Nephron (organoid): Measurements from ENCODE around the gene BAD.

Source experiments
- H3K27ac Mint-ChIP-seq, 3 experiments: 2 replicates each; pipeline ENCODE4 v1.8.0; 2020; ENCODE audit warnings: mixed read lengths in 3 of 3, mild to moderate bottlenecking in 2 of 3, moderate library complexity in 1 of 3
- H3K27me3 Mint-ChIP-seq: 2 replicates; pipeline ENCODE4 v1.8.0; 2021; ENCODE audit warnings: low read depth, mild to moderate bottlenecking, moderate library complexity, mixed read lengths
- H3K36me3 Mint-ChIP-seq: 2 replicates; pipeline ENCODE4 v1.8.0; 2020; ENCODE audit warnings: low read depth, mixed read lengths
- H3K4me1 Mint-ChIP-seq: 2 replicates; pipeline ENCODE4 v1.8.0; 2020; ENCODE audit warnings: mixed read lengths
- H3K4me3 Mint-ChIP-seq, 3 experiments: 2 replicates each; pipeline ENCODE4 v1.8.0; 2020; ENCODE audit warnings: mild to moderate bottlenecking in 3 of 3, mixed read lengths in 3 of 3, moderate library complexity in 2 of 3
- H3K9me3 Mint-ChIP-seq: 2 replicates; pipeline ENCODE4 v1.8.0; 2020; ENCODE audit warnings: mixed read lengths
- CTCF ChIP-seq, 3 experiments: fragments of 200-600 bp; sonication (generic); IDR thresholded peaks; one replicate each; pipeline ENCODE4 v1.5.0; 2021; ENCODE audit warnings: antibody characterized with exemption in 3 of 3; ENCODE audit not compliant: unreplicated experiment in 3 of 3

The BAD gene

GRCh38 chr11:64226507-64227051 is 57.9 kb downstream of the BAD start:
- H3K27ac Mint-ChIP-seq, result peak overlapping the region in 1 of 3 experiments; percentile 40
- H3K27me3 Mint-ChIP-seq, result peaks cover 4% of the 10 kb centered on the region
- TF ChIP-seq CTCF (IDR thresholded peaks at IDR 0.05; ENCODE audit: unreplicated experiment in 3 of 3), result no peak
- peak overlapping the region; percentile 87 to 91 (median 90) for H3K4me3 Mint-ChIP-seq
- H3K36me3 Mint-ChIP-seq, result no peaks in the 10 kb centered on the region
- no peaks in the 10 kb centered on the region for H3K9me3 Mint-ChIP-seq
- peaks cover 32% of the 10 kb centered on the region for H3K4me1 Mint-ChIP-seq

- Mint-ChIP-seq H3K27me3 (peaks cover under 1% of the 10 kb centered on the region), H3K36me3 (no peaks in the 10 kb centered on the region), H3K4me1 (peaks cover 28% of the 10 kb centered on the region), H3K9me3 (no peaks in the 10 kb centered on the region), H3K4me3 (peak within 1 kb of the TSS; percentile 87 to 91 (median 90)), H3K27ac (peak within 1 kb of the TSS; percentile 40 to 85 (median 84))
- peak in 1 of 3 experiments; percentile 3 for TF ChIP-seq CTCF (IDR thresholded peaks at IDR 0.05; ENCODE audit: unreplicated experiment in 3 of 3)
These were observed 58.6 kb downstream of the BAD start, which contains the start of the genes NUDT22 and TRPT1 for GRCh38 chr11:64225608-64226506. Gene NUDT22, plus strand, starts transcription at chr11:64226274. Its CDS starts 379 bp downstream, at chr11:64226653. Gene TRPT1, minus strand, starts transcription at chr11:64226186. Its CDS starts 326 bp downstream, at chr11:64225860.

- Mint-ChIP-seq H3K4me1 (peaks cover 22% of the 10 kb centered on the region), H3K4me3 (peak overlapping the region; percentile 87 to 91 (median 90)), H3K27ac (peak overlapping the region in 2 of 3 experiments; percentile 84 to 85), H3K36me3 (no peaks in the 10 kb centered on the region), H3K27me3 (no peaks in the 10 kb centered on the region), H3K9me3 (no peaks in the 10 kb centered on the region)
- no peak for TF ChIP-seq CTCF (IDR thresholded peaks at IDR 0.05; ENCODE audit: unreplicated experiment in 3 of 3)
These were observed 59.4 kb downstream of the BAD start for GRCh38 chr11:64224891-64225607.

- H3K4me3 Mint-ChIP-seq, result peak overlapping the region; percentile 87 to 91 (median 90)
- H3K4me1 Mint-ChIP-seq, result peaks cover 15% of the 10 kb centered on the region
These were observed 60.1 kb downstream of the BAD start for GRCh38 chr11:64224151-64224890.

More at GRCh38 chr11:64224151-64224890, 60.1 kb downstream of the BAD start:
- H3K27me3 Mint-ChIP-seq, result no peaks in the 10 kb centered on the region
- H3K27ac Mint-ChIP-seq, result peak overlapping the region in 1 of 3 experiments; percentile 32
- H3K9me3 Mint-ChIP-seq, result no peaks in the 10 kb centered on the region
- no peaks in the 10 kb centered on the region for H3K36me3 Mint-ChIP-seq
- no peak for TF ChIP-seq CTCF (IDR thresholded peaks at IDR 0.05; ENCODE audit: unreplicated experiment in 3 of 3)
